ENCODE results near the gene PSMD1.
"Not testable (repeated sequence)": the region's sequence is repeated elsewhere in the genome, so short reads cannot be mapped to it uniquely, and the experiment has no call there.

Gene PSMD1

DNA sequence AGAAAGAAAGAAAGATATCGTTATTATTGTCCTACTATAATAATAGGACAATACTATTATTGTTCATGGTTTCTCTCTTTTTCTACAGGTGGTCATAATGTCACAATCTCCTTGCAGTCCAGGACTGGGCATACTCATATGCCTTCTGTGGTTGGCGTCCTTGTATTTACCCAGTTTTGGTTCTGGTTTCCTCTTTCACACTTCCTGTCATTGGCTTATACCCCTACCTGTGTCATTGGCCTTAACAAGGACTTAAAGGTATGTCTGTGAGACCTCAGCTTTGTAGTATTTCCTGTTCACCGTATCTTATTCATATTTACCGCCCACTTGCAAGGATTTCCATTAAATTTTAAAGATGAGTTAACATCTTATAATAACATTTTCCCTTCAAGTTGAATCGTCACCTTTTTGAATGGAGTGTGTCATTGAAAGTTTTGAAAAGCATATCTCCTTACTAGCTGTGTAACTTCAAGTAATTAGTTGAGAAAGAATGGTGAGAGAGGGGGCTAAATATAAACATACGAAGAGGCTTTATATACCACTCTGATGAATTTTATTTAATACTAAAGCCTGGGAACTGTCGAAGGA, 104.7 kb downstream of the PSMD1 start:
- no peak for DNase-seq

DNA sequence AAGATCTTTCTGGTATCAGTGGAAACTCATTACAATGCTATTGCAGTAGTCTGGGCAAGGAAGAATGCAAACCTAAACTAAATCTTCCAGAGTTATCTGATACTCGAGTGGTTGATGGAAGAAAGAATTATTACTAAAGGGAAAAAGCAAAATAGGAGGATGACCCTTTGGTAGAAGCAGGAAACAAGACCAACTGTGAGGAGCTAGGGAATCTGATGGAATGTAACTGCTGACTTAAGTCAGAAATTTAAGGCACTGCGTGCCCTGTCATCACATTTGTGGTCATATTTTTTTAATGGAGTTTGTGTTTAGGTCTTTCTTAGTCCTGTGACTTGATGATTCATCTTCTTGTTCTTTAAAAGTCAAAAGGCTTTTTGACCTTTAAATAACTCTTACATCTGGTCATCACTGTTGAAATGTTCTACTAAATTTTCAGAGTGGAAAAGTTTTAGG, 105.2 kb downstream of the PSMD1 start:
- no peak for DNase-seq

DNA sequence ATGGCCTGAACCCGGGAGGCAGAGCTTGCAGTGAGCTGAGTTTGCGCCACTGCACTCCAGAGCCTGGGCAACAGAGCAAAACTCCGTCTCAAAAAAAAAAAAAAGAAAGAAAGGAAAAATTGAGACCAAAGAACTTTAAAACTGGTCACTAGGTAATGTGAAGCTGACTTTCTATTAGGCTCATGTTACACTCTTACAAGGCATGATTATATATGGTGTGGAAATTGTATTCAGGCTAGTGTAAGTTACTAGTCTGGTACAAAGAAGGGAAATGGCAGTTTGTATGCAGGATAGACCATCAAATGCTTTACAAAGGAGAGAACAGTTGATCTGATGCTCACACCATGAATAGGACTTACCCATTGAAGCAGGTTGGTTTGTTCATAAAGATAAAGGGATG, 106.3 kb downstream of the PSMD1 start:
- DNase-seq = no peak

DNA sequence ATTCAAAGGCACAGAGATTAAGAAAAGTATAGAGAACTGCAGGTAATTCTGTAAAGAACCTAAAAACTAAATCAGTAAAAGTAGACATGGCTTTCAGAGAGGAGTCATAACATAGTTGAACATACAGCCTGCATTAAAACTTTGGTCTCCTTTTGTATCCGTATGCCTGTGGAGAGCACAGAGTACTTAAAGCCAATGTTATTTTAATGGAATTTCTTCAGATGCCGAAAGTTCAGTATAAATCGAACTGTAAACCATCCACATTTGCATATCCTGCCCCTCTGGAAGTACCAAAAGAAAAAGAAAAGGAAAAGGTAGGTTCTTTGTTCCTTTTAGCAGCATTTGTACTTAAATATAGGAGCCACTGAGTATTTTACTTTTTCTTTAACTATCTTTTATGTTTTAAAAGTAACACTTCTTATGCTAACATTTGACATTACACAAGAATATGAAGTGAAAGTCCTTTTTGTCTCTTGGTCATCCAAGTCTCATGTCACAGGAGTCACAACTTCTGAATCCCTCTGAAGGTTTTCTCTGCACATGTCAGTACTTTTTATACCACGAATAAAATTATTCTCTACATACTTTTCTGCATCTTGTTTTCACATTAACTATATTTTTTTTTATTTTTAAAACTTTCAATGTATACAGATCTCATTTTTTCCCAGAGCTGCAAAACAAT, 106.9 kb downstream of the PSMD1 start:
- no peak for DNase-seq

DNA sequence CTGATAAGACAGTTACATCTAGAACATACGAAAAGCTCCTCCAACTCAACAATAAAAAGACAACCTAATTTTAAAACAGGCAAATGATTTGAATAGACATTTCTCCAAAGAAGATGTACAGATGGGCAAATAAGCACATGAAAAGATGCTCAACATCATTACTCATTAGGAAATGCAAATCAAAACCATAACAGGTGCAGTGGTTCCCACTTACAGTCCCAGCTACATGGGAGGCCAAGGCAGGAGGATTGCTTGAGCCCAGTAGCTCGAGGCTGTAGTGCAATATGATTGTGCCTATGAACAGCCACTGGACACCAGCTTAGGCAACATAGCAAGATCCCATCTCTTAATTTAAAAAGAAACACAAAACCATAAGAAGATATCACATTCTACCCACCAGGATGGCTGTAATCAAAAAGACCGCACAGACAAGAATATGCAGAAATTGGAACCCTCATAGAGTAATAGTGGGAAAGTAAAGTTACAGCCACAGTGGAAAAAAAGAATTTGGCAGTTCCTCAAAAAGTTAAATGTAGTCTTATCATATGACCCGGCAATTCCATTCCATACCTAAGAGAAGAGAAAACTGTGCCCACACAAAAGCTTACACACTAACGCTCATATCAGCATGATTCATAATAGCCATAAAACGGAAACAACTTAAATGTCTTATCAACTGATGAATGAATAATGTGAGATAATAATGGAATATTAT, 111.2 kb downstream of the PSMD1 start:
- DNase-seq = no peak

DNA sequence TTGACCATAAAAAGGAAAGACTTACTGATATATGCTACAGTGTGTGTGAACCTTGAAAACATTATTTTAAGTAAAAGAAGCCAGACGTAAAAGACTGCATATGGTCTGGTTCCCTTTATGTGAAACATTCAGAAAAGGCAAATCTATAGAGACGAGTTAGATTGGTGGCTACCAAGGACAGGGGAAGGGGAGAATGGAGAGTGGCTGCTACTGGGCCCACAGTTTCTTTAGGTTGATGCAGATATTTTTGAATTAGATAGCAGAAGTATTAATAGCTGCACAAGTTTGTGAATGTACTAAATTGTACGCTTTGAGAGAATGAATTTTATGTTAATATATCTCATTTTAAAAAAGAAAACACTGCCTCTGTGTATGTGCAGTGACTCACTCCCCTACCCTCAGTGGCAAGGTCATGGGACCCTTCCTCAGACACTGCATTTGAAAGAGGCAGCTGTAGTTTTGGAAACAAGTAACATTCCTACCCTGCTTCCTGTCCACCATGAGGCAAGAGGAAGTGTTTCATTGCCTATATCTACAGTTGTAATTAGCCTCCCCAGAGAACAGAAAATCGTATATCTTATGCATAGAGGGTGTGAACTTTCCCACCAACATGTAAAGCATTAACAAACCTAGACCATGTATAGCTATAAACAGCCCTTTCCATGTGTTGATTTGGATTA, 111.9 kb downstream of the PSMD1 start:
- DNase-seq = no peak

DNA sequence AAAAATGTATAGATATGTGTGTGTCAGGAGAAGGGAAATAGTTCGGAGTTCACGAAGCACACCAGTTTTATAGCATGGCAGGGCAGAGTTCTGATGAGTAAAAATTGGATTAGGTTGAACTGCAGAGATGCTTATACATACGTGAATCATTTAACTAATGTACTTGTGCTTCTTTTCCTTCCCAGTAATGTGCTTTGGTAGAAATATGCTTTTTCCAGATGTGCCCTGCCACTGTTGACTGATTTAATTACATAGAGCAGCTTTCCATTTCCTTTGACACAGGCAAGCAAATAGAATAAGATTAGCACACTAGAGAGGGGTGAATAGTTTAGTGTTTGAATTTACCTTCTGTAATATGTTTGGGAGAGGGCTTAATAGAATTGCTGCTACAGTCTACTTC, 112.8 kb downstream of the PSMD1 start:
- no peak for DNase-seq

DNA sequence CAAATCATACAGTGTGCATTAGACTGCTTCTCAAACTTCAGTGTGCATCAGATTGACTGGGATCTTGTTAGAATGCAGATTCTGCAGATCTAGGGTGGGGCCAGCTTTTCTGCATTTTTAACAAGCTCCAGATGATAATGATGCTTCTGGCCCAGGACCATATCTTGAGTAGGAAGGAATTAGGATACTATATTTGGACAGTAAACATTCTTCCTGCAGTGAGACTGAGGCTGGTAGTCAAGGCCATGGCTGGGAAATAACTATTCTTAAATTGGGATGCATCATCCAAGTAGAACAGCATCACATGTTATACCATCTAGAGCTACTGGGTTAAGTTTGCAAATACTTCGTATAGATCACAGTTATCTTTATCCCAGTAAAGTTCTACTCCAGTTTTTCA, 113.4 kb downstream of the PSMD1 start:
- DNase-seq = no peak

DNA sequence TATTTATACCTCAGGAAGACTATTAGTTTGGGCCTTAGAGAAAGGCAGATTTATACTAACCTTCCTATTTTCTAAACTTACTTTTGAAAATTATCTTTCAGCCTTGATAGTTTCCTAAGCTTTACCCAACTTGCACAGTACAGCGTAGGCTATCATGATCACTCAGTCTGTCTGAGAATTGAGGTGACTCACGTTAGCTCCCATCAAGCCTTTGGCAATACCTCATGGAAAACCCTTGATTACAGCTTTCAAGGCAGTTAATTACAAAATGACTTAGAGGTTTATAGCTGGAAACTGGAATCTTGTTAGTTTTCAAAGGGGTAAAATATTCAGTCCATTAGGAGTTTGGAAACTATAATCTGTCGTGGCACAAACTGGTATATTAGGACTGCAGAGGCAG, 115.4 kb downstream of the PSMD1 start:
- no peak for DNase-seq

DNA sequence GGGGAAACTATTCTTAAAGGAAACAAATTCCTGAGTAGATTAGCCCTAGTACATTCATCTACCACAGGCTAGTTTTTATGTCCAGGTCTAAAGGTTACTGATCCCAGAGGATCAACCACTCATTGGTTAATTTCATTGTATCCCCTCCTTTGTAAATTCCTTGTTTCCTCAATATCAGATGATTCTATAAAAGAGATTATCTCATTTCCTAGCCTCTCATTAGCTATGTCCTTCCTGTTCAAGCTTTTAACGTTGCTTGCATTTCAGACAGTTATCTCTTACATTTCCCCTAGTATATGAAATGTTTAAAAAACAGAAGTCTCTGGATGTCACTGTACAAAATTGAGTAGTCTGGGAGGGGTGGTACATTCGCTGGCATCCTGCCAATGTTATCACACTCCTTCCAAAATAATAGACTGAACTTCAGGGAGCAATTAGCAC, 117.6 kb downstream of the PSMD1 start:
- no peak for DNase-seq

DNA sequence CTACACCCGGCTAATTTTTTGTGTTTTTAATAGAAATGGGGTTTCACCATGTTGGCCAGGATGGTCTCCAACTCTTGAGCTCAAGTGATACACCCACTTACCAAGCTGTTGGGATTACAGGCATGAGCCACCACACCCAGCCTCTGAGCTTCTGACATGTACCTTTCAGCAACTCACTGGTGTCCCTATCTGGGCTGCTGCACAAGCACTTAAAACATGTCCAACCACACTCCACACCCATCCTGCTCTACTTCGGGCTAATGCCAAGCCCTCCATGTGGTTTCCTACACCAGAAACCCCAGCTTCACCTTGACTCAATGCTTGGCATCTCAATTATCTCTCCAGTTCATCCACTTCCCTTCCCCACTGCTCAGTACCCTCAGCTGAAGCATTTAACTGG, 119.4 kb downstream of the PSMD1 start:
- no peak for DNase-seq

DNA sequence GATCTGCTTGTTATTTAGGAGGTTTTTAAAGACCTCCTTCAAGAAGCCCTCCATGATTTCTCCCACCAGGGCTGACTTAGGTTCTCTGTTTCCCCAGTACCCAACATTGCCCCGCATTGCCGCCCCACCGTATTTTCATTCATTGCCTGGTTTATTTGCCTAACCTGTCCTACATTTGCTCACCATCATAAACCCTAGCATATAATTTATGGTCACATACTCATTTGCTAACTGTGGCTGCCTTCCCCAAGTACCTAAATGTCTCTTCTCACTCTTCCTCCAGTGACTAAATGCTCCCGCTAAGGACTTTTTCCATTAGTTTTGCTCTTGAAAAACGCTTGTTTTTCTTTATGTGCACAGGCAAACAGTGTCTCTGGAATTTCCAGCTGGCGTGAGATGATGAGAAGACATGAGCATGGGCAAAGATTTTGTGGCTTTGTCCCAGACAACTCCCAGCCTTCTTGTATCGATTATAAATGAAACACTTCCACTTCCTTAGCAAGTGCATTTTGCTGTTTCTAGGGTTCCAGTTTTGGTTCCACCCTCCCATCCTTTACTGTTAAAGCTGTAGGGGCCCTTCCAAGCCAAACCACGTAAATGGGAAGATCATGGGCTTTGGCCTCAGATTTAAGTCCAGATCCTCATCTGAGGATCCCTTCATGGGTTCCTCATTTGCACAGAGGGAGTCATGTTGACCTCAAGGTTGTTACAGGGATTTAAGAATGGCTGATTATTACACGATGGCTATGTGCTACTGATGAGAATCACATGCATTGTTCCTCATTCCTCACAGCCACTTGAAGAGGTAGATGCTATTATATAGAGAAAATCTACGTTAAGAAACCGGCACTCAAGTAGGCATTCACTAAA, 120.7 kb downstream of the PSMD1 start:
- DNase-seq = no peak

DNA sequence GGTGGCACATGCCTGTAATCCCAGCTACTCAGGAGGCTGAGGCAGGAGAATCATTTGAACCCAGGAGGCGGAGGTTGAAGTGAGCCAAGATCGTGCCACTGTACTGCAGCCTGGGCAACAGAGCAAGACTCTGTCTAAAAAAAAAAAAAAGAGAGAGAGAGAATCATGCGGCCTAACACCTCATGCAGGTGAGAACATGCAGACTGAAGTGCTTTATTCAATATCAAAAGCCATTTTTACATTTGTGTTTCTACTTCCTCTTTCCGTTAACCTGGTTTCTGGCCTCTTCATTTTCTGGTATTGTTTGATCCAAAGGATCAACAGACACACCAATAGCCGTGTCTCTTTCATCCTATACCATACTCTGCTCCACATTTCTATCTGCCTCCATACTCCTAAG, 122.1 kb downstream of the PSMD1 start:
- not testable (repeated sequence) for DNase-seq

DNA sequence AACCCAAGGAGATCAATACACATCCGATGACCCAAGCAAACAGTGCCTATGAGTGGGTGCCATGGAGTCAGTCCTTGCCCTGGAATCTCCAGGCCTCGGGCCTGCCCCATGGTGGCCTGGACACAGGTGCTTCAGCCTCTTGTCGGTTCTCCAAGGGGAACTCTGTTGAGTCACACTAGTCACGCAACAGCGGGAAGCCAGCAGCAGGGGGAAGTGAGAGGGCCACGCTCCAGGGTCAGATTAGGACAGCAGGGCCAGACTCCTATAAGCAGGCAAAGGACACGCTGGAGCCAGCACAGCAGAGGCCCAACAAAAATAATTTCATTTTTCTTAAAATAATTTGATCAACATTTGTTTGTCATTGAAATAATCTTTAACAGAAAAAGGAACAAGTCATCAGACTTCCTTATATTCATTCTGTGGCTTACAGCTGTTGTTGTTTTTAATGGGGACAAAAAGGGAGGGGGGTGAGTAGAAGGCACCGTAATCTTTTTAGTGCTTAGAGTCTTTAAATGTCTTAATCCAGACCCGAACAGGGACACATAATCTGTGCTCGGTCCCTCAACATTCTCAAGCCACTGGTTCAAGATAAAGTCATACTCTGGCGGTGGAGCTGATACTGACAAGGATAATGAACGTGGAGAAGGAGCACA, 125.3 kb downstream of the PSMD1 start:
- DNase-seq = no peak

DNA sequence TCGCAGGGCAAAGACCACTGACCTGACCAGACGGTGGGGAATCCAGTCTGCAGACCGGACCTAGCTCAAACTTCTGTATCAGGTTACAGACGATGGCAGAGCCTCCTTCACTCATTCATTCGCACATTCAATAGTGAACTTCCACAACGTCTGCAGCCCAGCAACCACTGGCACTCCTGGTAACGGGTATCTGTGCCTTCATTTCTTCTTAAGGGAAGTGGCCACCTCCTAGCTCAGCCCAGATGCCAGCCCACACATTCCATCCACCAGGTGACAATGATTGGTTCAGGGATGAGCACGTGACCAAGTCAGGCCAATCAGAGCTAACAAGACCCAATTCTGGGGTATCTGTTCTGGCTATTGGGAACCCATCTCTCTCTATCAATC, 125.8 kb downstream of the PSMD1 start:
- no peak for DNase-seq

DNA sequence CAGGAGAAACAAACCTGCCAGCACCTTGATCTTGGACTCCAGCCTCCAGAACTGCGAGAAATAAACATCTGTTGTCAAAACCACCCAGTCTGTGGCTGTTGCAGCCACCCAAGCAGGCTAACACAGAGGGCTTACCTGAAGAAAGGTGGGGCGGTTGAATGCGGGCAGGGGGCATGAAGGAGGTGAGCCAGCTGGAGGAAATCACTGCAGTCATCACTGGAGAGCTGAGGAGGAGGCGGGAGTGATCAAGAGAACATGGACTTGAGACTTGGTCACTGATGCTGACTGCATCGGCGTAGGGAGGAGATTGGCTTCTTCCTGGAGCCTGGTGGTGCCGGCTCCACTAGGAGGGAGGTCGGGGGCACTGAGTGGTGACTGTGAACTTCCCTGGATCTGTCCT, 127.2 kb downstream of the PSMD1 start:
- DNase-seq = no peak

DNA sequence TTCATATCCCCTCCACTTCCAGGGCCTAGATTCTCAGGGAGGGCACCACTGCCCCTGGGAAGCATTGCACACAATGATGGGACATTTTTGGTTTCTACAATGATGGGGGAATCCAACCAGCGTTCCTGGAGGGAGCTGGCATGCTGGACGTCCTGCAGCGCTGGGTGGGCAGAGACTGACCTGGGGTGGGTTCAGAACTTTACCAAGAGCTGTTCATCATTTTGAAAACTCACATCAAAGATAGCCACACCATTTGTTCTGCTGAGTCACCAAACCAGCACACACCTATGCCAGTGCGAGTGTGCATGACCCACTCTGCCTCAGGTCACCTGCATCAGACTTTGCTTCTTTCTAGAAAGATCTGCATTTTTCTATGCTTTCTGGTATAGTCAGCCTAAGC, 127.7 kb downstream of the PSMD1 start:
- DNase-seq = no peak

DNA sequence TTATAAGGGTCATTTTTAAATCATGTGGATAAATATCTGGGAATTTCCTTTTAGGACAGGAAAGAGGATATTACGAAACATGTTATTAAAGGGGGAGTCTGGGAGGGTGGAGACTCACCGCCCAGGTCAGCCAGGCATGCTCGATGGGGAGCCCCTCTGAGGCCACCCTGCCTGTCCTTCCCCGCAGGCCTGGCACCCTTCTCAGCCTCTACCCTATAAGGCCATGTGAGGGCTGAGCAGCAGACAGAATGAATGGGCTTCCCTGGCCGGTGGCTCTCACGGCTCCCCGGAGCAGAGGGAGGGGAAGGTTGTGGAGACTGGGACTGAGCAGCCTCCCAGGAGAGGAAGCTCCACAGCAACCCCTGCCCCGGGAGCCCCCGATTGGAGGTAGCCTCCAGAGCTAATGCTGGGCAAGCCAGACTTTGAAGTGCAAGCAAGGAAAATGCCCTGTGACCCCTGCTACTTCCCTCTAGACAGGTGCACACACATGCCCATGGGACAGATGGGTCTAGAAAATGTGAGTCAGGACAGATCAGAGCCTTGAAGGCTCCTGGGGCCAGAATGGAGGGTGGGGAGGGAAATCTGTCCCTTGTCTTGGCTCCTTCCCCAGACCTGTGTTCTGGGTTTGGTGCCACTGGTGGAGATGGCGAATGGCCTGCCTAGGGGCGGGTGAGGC, 128.5 kb downstream of the PSMD1 start:
- DNase-seq = no peak

DNA sequence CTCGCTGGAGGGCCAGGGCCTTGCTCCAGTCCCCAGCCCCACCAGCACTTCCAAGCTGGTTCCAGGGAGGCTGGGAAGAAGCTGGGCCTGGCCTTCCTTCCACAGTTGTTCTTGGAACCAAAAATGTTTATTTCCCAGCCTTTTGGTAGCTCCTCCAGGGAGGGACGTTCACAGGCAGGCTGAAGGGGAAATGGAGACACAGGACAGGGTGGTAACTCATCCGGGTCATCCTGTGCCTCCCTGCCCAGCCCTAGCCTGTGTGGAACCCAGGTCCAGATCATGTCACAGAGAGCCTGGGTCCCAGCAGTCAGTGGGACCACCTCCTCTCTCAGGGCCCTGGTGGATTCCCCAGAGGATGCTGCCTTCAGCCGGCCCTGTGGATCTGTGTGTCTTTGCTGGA, 129.2 kb downstream of the PSMD1 start:
- no peak for DNase-seq

DNA sequence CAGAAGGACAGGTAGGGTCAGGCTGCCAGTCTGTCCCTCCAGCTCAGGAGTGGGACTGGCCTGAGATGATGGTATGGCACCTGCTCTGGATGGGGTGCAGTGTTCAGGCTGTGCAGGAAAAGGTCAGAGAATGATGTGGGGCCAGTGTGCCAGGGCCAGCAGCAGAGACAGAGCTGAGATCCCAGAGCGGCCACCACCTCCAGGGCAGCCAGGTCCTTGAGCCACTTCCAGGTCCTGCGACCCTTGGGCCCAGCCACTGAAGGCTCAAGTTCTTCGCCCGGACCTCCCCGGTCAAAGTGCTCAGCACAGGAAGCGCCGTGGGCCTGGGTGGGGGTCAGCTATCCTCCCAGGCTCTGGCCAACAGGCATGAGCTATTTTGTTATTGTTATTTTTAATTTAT, 129.7 kb downstream of the PSMD1 start:
- DNase-seq = no peak

DNA sequence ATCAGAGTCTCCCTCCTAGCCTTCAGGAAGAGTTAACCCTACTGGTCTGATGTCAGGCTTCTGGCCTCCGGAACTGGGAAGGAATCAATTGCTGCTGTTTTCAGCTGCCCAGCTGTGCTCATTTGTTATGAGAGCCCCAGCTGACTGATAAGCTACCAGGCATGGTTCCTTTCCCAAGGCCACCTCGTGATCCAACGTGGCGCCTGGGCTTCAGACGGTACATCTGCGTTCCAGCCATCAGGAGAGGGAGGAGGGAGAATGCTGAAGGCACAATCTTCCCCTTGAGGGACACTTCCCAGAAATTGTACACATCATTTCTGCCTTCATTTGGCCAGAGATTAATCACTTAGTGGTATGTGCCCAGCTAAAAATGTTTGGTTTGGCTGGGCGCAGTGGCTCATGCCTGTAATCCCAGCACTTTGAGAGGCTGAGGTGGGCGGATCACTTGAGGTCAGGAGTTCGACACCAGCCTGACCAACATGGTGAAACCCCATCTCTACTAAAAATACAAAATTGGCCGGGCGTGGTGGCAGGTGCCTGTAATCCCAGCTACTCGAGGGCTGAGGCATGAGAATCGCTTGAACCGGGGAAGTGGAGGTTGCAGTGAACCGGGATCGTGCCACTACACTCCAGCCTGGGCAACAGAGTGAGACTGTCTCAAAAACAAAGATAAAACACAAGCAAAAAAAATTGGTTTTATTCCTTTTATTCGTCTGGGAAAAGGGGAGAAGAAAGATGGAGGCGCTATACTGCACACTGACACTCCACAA, 131.3 kb downstream of the PSMD1 start:
- no peak for DNase-seq
